ENCODE data around the gene ARHGEF37.

GRCh38 chr5:149633476-149634350, 52.4 kb downstream of the ARHGEF37 start:
- TF ChIP-seq, protein P1, sequence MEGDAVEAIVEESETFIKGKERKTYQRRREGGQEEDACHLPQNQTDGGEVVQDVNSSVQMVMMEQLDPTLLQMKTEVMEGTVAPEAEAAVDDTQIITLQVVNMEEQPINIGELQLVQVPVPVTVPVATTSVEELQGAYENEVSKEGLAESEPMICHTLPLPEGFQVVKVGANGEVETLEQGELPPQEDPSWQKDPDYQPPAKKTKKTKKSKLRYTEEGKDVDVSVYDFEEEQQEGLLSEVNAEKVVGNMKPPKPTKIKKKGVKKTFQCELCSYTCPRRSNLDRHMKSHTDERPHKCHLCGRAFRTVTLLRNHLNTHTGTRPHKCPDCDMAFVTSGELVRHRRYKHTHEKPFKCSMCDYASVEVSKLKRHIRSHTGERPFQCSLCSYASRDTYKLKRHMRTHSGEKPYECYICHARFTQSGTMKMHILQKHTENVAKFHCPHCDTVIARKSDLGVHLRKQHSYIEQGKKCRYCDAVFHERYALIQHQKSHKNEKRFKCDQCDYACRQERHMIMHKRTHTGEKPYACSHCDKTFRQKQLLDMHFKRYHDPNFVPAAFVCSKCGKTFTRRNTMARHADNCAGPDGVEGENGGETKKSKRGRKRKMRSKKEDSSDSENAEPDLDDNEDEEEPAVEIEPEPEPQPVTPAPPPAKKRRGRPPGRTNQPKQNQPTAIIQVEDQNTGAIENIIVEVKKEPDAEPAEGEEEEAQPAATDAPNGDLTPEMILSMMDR (IDR thresholded peaks at IDR 0.05; ENCODE audit: borderline replicate concordance, extremely low read depth, low read length, poor library complexity, severe bottlenecking), result no peak
- TF ChIP-seq EZH2 (IDR thresholded peaks at IDR 0.05; ENCODE audit: borderline replicate concordance, low read depth, low read length, severe bottlenecking), result no peak

Data from DND-41 (cell line).